Measurements from ENCODE around the gene SCFD1. TPM values are rescaled to one million over a fixed set of nuclear protein-coding genes. Genes with fewer than 3 reads are reported as not detected.

Gene SCFD1
- total RNA-seq, 1 experiment from 2014 or later = 38.1 TPM

- no peaks in the 10 kb centered on the region for H3F3A ChIP-seq (ENCODE audit: insufficient read depth, low read depth)
- H3K4me1 ChIP-seq (replicated peaks; ENCODE audit: insufficient read depth) = no peaks in the 10 kb centered on the region
- H3K79me2 ChIP-seq (ENCODE audit: low read depth) = no peaks in the 10 kb centered on the region
- no peaks in the 10 kb centered on the region for H3K27me3 ChIP-seq (ENCODE audit: insufficient read depth, low read depth)
- intact Hi-C loops (cut with micrococcal nuclease; ENCODE audit: unreplicated experiment) = no loop called here
- BruUV-seq (replicated peaks) = no TSS peak
- H3K27ac ChIP-seq = no peak overlapping the region
- H3K9me3 ChIP-seq (ENCODE audit: insufficient read depth, low read depth) = no peaks in the 10 kb centered on the region
- H3K36me3 ChIP-seq (ENCODE audit: low read depth) = peaks cover 11% of the 10 kb centered on the region; the same call in 1 of the 2 replicates
- no peak for DNase-seq
- no peaks in the 10 kb centered on the region for H3K9me2 ChIP-seq (ENCODE audit: insufficient read depth)
- H3K4me3 ChIP-seq = no peak overlapping the region
- no peak overlapping the region for H3K4me2 ChIP-seq
- no peak for TF ChIP-seq EZH2 (IDR thresholded peaks at IDR 0.05; ENCODE audit: low read depth)
- TF ChIP-seq CTCF (conservative IDR thresholded peaks at IDR 0.05) = no peak
- ChIA-PET POLR2A (ENCODE audit: unreplicated experiment) (interaction anchor here (0.6 kb wide), 1 partner anchor 1642 kb away, joined by 5 read pairs; no protein-coding TSS in a partner anchor), CTCF (no interaction called here)
- no peaks in the 10 kb centered on the region for H4K20me1 ChIP-seq (ENCODE audit: insufficient read depth)
- H2AFZ ChIP-seq = no peak overlapping the region
These were observed 11.3 kb upstream of the SCFD1 start for GRCh38 chr14:30610787-30611343.

- no peaks in the 10 kb centered on the region; the same call in 1 of the 2 replicates for H3F3A ChIP-seq (ENCODE audit: insufficient read depth, low read depth)
- no peaks in the 10 kb centered on the region for H3K4me1 ChIP-seq (replicated peaks; ENCODE audit: insufficient read depth)
- H3K27me3 ChIP-seq (ENCODE audit: insufficient read depth, low read depth) = no peaks in the 10 kb centered on the region
- no peak overlapping the region for H3K4me3 ChIP-seq
- no peak overlapping the region for H3K4me2 ChIP-seq
- no peaks in the 10 kb centered on the region for H3K9me3 ChIP-seq (ENCODE audit: insufficient read depth, low read depth)
- H2AFZ ChIP-seq = no peak overlapping the region
- H3K79me2 ChIP-seq (ENCODE audit: low read depth) = no peaks in the 10 kb centered on the region
- no peak for DNase-seq
- H3K36me3 ChIP-seq (ENCODE audit: low read depth) = peaks cover 15% of the 10 kb centered on the region; the same call in 1 of the 2 replicates
- H3K9me2 ChIP-seq (ENCODE audit: insufficient read depth) = no peaks in the 10 kb centered on the region
- H3K27ac ChIP-seq = no peak overlapping the region
- TF ChIP-seq EZH2 (IDR thresholded peaks at IDR 0.05; ENCODE audit: low read depth) = no peak
- TF ChIP-seq CTCF (conservative IDR thresholded peaks at IDR 0.05) = no peak
- no TSS peak for BruUV-seq (replicated peaks)
- POLR2A ChIA-PET (ENCODE audit: unreplicated experiment) = no interaction called here
- no peaks in the 10 kb centered on the region for H4K20me1 ChIP-seq (ENCODE audit: insufficient read depth)
- CTCF ChIA-PET = no interaction called here
- intact Hi-C loops (cut with micrococcal nuclease; ENCODE audit: unreplicated experiment) = no loop called here
These were observed 8.0 kb upstream of the SCFD1 start for GRCh38 chr14:30614155-30614554.

- intact Hi-C loops (cut with micrococcal nuclease; ENCODE audit: unreplicated experiment) = no loop called here
- H3K79me2 ChIP-seq (ENCODE audit: low read depth) = peaks cover 29% of the 10 kb centered on the region
- H3K4me2 ChIP-seq = no peak overlapping the region
- peaks cover 6% of the 10 kb centered on the region for H3F3A ChIP-seq (ENCODE audit: insufficient read depth, low read depth)
- H3K27ac ChIP-seq = peak overlapping the region; percentile 29; the same call in 1 of the 2 replicates
- peaks cover 11% of the 10 kb centered on the region; the same call in 1 of the 2 replicates for H3K36me3 ChIP-seq (ENCODE audit: low read depth)
- CTCF ChIA-PET = no interaction called here
- POLR2A ChIA-PET (ENCODE audit: unreplicated experiment) = no interaction called here
- H3K4me3 ChIP-seq = no peak overlapping the region
- no peaks in the 10 kb centered on the region for H3K9me3 ChIP-seq (ENCODE audit: insufficient read depth, low read depth)
- H2AFZ ChIP-seq = no peak overlapping the region
- H3K27me3 ChIP-seq (ENCODE audit: insufficient read depth, low read depth) = no peaks in the 10 kb centered on the region
- TF ChIP-seq EZH2 (IDR thresholded peaks at IDR 0.05; ENCODE audit: low read depth) (no peak), CTCF (conservative IDR thresholded peaks at IDR 0.05) (no peak)
- DNase-seq = no peak
- no peaks in the 10 kb centered on the region for H3K9me2 ChIP-seq (ENCODE audit: insufficient read depth)
- no peaks in the 10 kb centered on the region for H4K20me1 ChIP-seq (ENCODE audit: insufficient read depth)
- peaks cover 11% of the 10 kb centered on the region for H3K4me1 ChIP-seq (replicated peaks; ENCODE audit: insufficient read depth)
- no TSS peak for BruUV-seq (replicated peaks)
These were observed 1.9 kb upstream of the SCFD1 start for GRCh38 chr14:30620178-30620577.
